Liver (tissue), 2 donors: ENCODE results near the gene PDXK.

Source experiments
- TF ChIP-seq, protein P1 (sequence below): IDR thresholded peaks from 2 replicates; pipeline ENCODE4 v1.6.1; 2016; ENCODE audit warnings: antibody characterized with exemption, mild to moderate bottlenecking
- TF ChIP-seq, protein P2 (sequence below): fragments of 150-350 bp; IDR thresholded peaks from 2 replicates; pipeline ENCODE4 v1.5.1; 2017; ENCODE audit warnings: improper control_type of control experiment, low read depth, low read length; ENCODE audit not compliant: missing input control
- donor health status: healthy.

DNA sequence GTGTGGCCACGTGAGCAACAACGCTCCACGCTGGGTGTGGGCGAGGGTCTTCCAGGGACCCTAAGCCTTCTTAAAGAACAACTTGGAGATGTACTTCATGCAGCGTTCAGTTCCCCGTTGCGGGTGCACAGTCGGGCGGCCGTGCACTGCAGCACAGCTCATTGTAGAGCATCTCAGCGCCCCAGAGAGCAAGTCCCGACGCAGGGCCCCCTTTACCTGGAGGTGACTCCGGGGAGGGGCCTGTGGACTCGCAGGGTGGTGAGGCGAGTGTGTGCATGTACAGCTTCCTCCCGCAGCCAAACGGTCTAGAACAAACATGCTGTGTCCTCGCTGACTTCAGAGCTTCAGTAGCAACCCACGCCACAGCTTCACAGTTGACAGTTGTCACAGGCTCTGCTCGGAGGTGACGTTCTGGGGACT, 89.9 kb downstream of the PDXK start:
- TF ChIP-seq, protein P1, sequence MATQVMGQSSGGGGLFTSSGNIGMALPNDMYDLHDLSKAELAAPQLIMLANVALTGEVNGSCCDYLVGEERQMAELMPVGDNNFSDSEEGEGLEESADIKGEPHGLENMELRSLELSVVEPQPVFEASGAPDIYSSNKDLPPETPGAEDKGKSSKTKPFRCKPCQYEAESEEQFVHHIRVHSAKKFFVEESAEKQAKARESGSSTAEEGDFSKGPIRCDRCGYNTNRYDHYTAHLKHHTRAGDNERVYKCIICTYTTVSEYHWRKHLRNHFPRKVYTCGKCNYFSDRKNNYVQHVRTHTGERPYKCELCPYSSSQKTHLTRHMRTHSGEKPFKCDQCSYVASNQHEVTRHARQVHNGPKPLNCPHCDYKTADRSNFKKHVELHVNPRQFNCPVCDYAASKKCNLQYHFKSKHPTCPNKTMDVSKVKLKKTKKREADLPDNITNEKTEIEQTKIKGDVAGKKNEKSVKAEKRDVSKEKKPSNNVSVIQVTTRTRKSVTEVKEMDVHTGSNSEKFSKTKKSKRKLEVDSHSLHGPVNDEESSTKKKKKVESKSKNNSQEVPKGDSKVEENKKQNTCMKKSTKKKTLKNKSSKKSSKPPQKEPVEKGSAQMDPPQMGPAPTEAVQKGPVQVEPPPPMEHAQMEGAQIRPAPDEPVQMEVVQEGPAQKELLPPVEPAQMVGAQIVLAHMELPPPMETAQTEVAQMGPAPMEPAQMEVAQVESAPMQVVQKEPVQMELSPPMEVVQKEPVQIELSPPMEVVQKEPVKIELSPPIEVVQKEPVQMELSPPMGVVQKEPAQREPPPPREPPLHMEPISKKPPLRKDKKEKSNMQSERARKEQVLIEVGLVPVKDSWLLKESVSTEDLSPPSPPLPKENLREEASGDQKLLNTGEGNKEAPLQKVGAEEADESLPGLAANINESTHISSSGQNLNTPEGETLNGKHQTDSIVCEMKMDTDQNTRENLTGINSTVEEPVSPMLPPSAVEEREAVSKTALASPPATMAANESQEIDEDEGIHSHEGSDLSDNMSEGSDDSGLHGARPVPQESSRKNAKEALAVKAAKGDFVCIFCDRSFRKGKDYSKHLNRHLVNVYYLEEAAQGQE, result no peak
- TF ChIP-seq, protein P2, sequence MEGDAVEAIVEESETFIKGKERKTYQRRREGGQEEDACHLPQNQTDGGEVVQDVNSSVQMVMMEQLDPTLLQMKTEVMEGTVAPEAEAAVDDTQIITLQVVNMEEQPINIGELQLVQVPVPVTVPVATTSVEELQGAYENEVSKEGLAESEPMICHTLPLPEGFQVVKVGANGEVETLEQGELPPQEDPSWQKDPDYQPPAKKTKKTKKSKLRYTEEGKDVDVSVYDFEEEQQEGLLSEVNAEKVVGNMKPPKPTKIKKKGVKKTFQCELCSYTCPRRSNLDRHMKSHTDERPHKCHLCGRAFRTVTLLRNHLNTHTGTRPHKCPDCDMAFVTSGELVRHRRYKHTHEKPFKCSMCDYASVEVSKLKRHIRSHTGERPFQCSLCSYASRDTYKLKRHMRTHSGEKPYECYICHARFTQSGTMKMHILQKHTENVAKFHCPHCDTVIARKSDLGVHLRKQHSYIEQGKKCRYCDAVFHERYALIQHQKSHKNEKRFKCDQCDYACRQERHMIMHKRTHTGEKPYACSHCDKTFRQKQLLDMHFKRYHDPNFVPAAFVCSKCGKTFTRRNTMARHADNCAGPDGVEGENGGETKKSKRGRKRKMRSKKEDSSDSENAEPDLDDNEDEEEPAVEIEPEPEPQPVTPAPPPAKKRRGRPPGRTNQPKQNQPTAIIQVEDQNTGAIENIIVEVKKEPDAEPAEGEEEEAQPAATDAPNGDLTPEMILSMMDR, result no peak
